Measurements from ENCODE around the gene PHF2.

The PHF2 gene

DNA sequence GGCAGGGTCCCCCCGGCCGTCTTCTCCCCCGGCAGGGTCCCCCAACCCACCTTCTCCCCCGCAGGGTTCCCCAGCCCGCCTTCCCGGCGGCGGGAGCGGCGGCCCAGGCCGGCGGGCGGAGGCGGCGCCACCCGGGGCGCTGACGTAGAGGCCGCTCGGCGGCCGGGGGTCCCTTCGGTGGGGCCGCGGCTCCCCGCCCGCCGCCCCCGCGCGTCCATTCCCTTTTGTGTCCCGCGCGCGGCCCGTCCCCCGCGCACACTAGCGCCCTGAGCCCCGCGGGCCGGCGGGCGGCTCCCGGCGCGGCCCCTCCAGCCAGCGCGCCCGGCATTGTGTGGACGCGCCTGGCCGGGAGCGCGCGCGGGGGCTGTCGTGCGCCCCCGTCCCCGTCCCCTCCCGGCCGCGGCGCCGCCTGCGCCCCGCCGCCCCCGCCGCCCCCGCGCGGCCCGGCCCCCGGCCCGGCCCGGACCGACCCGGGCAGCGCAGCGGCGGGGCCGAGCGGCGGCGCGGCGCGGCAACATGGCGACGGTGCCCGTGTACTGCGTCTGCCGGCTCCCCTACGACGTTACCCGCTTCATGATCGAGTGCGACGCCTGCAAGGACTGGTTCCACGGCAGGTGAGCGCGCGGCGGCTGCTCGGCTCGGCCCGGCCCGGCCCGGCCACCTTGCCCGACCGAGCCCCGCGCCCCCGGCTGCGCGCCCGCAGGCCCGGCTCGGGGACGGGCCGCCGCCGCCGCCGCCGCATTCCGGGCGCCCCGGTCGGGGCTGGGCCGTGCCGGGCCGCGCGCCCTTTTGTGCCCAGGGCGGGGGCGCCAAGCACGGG, at the start of gene PHF2:
TSS of gene PHF2 (plus strand) at position 327 of the 820 bp plus-strand sequence. CDS start at position 517, 190 bp downstream.
- DNase-seq = peak; percentile 25 to 37

DNA sequence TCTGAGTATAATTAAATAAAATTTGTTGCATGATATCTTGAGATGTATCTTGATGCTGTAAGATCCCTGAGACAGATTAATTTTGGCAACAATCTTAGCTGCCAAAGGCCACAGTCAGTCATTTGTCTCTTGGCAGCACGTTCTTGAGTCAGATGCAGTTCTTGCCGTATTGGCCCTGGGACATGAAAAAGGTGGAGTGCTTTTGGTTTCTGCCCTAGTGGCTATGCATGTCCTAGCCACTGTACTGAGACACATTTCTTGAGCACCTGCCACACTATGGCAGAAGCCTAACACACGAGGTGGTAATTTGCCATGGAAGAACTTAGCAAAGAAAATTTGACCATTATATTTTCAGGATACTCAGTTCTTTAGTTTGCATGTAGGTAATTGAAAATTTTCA, 45.0 kb upstream of the PHF2 start:
- DNase-seq = no peak

DNA sequence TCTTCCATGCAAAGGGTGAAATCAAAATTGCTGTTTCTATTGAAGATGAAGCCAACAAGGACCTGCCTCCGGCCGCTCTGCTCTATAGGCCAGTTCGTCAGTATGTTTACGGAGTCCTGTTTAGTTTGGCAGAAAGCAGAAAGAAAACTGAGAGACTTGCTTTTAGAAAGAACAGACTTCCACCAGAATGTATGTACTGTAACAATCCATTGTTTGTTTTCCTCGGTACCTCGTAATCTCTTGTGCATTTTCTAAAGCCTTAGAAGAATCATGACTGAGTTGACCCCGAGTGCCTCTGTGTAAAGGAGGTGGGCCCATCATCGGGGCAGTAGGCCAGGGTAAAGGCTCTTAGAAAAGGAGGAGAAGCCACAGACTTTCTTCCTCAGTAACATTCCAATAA, 44.2 kb upstream of the PHF2 start:
- no peak for DNase-seq

DNA sequence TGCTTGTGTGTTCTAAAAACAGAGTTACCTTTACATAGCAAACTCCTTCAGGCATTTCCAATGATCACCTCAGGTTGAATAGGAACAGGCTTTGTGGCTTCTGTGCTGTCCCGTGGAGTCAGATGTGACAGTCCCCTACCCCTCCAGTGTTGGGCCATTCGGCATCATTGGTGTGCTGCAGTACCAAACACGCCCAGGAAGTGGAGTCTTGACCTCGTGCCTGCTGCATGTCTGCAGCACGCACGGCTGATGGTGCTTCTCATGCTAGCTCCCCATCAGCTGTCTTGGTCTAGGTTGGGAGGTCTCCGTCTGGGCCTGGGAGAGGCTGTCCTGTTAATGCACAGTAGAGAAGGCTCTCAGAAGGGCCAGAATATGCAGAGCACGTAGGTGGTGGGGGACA, 42.5 kb upstream of the PHF2 start:
- DNase-seq = no peak

DNA sequence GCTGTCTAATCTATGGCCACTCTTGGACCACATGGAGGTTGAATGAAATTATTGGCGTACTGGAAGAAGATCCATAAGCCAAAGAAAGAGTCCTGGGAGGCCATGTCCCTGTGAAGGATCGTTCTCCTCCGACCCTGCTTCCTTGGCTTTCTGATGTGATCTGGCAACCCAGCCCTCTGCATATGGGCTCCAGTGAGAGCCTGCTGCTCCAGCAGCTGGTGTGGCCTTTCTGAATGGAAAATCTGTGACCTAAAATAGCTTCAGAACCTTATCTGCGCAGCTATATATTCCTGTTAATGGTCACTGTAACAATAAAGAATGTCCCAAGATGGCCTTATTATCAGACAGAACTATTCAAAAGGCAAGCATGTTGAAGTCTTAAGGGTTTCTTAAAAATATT, 40.2 kb upstream of the PHF2 start:
- no peak for DNase-seq

DNA sequence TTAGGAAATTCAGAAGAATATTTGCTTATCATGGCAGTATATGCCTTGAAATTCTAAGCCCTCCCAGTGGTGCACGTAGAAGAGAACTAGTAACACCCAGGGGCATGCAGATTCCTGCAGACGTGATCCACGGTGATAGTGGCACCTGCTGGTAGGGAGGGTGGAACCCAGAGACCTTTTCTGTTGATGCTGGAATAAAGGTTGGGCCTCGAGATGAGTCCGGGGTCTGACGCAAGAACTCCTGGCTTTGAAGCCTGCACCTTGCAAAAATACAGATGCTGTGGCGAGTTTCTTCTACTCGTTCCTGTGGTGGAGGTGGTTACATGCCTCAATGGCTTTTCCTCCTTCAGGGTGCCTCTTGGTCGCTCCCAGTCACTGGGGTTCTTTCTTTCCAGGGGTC, 39.5 kb upstream of the PHF2 start:
- DNase-seq = no peak

DNA sequence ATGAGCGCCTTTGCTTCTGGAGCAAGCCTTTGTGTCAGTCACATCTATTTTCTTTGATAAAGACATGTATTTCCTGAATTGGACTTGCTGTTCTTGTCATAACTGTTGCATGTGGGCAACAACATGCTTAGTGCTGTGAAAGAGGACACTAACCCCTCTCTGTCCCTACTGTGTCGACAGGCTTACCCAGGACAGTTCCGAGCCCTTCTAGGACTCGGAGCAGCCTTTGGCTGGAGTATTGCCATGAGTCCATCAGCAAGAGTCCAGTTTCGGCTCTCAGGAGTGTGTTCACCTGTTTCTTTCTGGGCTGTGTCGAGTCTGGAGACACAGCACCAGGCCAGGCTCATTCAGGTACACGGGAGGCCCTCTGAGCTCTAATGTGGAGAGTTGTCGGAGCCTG, 36.1 kb upstream of the PHF2 start:
- DNase-seq = no peak

DNA sequence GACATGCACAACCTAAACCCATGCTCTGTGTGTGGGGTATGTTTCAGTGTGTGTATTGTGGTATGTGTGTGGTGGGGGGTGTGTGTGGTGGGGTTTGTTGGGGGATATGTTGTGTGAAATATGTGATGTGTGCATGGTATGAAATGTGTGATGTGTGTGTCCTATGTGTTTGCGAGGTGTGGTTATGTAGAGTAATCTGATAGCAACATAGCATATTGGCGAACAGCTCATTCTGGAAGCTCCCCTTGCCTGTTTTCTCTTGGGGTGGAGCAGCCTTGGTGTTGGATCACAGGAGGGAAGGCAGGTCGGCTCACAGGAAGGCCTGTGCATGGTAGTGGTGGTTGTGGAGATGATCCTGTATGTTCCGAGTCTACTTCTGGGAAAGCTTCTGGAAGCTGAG, 35.4 kb upstream of the PHF2 start:
- DNase-seq = no peak

DNA sequence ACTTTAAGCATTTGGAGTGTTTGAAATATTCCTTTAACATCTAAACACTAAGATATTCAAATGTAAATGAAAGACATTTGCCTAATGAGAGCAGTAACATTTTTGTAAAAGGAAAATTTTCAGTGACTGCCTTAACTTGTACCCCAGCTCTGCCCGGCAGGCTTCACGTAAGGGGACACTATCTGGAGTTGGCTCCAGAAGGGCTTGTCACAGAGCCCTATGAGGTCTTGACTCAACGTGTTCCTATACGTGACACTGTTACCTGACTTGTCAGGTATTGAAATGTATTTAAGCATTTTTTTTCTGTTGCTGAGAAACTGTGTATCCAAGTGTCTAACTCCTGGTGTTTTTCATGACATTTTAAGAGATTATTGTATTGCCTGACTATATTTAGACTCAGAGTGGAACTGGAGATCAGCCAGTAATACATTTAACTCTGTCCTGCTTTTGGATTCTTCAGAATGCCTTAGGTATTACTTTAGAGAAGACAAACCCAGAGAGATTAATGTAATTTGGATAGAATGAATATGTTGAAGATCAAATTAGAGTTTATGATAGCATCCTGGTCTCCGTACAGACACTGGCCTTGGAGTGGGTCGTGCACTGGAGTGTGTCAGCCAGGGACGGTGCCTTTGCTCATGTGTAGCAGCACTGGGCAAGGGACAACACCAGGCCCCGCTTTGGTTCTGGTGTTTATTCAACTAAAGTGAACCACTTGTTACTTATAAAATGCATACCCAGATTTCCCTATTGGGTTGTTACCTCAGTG, 34.6 kb upstream of the PHF2 start:
- DNase-seq = no peak

DNA sequence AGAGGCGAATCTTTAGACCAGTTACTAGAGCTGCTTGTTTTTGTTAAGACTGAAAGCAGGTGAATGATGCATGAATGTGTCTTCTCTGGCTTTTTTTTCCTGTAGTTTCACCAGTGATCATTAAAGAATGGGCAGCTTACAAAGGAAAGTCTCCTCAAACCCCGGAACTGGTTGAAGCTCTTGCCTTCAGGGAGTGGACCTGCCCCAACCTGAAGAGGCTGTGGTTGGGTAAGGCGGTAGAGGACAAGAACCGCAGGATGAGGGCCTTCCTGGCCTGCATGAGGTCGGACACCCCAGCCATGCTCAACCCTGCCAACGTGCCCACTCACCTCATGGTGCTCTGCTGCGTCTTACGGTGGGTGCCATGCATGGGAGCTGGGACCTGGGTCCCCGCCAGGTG, 33.3 kb upstream of the PHF2 start:
- no peak for DNase-seq

DNA sequence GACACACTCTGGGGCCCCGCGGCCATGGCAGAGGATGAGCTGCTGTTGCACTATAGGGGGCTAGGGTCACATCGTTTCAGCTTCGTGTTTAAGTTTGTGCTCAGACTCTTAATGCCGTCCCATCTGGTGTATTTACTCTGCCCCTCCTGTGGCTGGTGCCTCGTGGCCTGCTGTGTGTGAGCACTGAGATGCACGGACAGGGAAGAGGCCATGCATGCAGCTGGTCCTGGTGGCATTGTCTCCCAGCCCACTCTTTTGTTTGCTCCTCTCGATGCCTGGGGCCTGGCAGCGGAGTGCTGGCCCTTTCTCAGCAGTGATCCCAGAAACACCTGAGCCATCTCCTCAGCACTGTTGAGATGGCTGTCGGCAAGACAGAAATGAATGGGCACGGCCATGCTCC, 30.0 kb upstream of the PHF2 start:
- DNase-seq = no peak

DNA sequence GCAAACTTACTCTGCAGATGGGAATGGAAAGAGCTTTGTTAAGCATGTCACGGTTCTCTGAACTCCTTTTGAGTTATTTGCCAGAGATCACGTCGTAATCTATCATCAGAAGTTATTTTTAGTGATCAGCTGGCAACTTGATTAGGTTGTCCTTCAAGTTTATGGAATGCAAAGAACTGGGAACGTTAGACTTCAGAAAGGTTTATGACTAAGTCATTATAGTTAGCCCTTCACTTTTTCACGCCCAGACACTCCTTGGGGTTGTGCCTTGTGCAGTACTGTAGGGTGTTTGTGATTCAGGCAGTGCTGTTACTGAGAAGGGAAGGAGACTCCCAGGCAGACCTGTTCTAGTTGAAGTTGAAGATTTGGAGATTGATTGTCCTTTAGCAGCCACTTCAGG, 26.8 kb upstream of the PHF2 start:
- DNase-seq = no peak

DNA sequence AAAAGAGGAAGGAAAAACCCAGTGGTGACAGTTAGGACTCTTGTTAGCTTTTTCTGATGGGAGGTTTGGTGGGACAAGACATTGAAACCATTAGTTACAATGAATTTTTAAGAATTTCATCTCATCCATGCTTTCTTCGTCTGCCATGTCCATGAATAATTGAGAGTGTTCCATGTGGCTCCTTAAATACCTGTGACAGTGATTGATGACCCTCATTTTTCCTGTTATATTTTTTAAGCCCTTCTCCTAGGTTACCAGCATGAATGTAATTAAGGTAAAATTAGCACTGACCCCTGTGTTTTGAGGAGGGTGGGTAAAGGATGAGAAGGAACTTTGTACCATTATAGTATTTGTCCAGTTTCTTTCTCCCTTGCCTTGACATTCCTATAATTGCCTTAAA, 23.5 kb upstream of the PHF2 start:
- no peak for DNase-seq

DNA sequence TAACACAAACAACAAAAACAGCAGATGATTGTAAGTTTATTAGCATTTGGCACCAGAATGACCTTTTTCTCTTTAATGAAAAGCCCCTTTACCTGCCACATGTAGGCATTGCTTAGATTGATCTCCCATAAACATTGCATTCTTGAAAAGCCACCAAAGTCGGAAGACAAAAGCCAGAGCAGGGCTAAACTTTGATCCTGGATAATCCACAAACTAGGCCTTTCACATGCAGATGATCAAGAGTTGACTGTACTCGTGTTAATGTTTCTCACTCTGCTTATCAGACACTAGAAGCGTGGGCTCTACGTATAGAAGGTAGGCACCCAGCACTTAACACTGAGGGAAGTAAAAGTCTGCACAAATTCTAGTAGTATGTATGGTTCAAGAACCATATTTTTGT, 21.0 kb upstream of the PHF2 start:
- DNase-seq = no peak

DNA sequence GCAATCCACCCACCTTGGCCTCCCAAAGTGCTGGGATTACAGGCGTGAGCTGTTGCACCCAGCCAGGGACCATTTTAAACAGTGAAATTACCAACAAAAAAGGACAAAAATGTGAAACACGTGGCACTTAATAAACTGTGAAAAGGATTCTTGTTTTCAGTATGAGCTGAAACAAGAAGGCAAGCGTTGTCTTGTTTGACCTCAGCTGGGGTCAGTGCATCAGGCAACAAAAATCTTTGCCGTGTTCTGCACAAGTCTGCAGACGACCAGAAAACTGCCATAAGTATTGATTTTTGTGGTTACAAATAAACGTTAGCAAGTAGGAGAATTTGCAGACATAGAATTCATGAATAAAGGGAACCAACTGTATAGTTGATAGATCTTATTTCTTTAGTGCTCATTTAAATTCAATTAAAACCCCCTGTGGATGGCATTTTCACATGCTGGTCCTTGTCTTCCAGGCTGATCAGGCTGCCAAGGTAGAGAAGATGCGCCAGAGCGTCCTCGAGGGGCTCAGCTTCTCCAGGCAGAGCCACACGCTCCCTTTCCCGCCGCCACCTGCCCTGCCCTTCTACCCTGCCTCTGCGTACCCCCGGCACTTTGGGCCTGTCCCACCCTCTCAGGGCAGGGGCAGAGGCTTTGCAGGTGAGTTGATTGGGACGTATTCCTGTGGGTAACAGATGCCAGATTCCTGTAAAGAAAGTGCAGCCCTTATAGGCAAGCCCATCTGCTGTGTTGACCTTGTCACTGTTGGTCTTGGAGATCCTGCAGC, 18.8 kb upstream of the PHF2 start:
- DNase-seq = no peak

DNA sequence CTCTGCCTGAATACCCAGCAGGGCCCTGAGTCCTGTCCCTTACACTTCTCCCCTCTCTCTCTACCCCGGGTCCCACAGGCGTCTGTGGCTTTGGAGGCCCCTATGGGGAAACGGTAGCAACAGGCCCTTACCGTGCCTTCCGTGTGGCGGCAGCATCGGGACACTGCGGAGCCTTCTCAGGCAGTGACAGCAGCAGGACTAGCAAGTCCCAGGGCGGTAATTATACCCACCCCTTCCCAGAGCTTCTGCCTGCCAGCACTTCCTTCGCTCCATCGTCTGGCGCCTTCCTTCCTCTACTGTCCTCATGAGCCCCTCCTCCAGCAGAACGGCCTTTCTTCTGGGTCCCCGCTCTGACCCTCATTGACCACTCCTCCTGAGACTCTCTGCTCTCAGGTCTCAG, 17.9 kb upstream of the PHF2 start:
- DNase-seq = no peak

DNA sequence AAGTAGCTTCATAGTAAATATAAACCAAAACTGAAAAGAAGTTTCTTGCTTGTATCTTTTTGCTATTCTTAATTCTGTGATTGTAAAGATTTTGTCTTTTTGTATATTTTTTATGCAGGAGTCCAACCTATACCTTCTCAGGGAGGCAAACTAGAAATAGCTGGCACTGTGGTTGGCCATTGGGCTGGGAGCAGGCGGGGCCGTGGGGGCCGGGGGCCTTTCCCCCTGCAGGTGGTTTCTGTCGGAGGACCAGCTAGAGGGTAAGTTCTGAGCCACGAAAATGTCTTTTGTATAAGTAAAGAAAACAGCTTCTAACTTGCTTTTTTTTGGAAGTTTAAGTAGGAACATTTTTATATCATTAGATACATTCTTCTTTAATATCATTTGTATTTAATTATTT, 15.4 kb upstream of the PHF2 start:
- no peak for DNase-seq

DNA sequence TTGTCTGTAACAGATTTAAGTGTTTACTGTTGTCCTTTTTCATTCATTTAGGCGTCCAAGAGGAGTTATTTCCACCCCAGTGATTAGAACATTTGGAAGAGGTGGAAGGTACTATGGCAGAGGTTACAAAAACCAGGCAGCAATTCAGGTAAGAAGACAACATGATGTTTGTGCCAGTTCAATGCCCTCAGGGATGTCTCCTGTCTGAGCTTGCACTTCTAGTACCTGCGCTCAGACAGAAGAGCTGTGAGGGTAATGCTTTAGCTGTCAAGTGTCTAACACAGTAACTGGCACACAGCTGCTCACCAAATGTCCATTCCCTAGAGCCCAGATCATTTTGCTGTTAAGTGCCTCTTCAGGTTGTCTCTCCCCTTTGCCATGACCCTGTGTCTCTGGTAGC, 14.2 kb upstream of the PHF2 start:
- DNase-seq = no peak

DNA sequence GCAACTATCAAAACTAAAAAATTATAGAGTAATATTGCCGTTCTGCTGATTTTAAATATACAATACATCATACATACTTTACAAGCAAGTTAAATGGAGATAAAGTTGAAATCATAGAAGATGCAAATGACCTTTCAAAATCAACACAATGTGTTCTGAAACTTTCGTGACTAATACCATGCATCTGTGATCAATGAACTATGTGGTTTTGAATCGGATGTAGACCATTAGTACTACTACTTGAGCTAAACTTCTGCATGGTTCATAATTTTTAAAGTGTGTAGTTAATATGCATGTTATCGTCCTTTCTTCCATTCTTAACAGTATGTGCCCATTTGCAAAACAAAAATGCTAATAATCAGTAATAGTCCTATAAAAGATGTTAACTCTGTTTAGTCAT, 11.3 kb upstream of the PHF2 start:
- DNase-seq = no peak

DNA sequence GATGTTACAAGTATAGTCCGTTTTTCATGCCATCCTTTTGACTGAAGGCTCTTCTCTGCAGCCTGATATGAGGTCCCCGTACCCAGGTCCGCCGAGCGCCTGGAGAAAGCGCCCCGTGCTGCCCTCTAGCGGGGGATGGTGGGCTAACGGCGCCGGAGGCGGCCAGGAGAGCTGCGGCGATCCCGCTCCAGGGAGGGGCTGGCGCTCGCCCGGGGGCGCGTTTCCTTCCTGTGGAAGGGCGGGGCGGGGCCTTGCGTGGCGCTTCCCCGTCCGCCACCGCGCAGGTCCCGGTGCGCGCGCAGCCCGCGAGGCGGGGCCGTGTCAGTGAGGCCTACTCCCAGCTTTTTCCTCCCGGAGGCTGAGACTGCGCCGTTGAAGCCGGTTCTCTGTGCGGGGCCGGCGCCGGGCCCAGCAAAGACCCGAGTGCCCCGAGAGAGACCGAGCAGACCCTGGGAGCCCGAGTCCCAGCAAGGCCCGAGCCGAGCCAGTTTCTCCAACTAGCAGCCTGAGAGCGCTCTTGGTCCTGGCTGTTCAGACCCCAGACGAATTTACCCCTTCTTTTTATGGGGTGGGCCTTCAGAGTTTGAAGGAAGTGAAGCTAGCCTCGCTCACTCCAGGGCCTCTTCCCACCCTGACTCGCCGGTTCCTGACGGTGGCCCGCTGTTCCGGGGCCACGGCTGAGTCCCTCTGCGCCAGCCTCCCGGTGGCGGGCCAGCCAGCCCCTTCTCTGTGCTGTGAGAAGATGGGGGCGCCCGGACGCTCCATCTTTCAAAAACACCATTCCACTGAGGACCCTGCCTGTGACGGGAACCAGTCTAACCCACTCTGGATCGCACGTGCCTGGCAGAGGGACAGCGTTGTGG, 9.7 kb upstream of the PHF2 start:
- peak; percentile 98 to 99 for DNase-seq

DNA sequence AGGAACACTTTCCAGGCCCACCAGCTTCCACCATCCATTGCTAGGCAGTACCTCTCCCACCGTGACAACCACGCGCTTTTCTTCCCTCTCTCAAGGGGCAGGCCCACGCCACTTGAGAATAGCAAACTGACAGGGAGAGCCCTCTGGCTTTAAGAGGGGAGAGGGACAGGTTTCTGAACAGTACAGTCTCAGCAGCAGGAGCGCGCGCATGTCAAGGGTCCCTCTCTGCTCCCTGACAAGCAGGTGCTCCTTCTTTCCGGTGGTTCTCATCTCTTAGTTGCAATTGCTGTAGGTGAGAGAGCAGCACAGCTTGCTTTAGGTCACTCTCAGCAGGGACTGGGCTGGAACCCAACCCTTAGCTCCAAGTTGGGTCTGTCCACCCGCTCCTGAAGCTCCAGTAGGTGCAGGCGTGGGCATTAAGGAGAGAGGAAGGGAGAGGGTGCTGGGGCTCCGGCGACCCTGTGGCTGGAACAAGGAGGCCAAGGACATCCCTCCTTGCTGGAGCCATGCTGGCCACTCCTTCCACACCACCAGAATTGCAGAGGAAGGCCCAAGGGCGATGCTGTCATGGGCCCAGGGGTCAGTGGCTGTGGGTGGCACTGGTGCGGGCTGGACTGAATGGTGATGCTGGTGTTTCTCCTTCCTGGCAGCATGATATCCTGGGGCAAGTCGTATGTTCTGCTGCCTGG, 9.0 kb upstream of the PHF2 start:
- DNase-seq = no peak

DNA sequence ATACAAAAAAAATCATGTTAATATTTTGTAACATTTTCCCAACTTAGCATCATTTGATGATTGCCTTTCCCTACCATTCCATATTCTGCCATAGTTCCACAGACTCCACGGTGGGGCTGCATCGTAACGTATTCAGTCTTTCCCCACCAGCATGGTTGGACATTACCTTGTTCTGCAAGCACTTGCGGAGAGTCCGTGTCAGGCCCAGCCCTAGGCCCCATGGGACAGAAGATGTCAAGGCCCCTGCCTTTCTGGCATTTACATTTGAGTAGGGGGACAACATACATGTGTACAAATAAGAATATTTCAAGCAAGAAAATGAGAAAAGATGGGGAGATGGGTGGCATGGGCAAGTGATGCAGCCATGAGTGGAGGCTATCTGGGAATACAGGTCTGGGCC, 8.2 kb upstream of the PHF2 start:
- no peak for DNase-seq

Measured in stimulated activated CD4-positive, alpha-beta T cell treated with anti-CD3 and anti-CD28 coated beads, Interleukin-4, amount 100 ng/mL, for 4 hours (primary cell).